D721Med (cell line): ENCODE results near the gene SLC39A11.

ENCODE experiments used
- DNase-seq: peaks from one replicate; pipeline ENCODE4 v3.0.0; 2011; ENCODE audit warnings: low spot score; ENCODE audit not compliant: insufficient read length
- FAIRE-seq: peaks from 2 replicates; lab custom pipeline; 2011; peaks lifted over from hg19 to GRCh38; lab: Jason Lieb, UNC
- CTCF ChIP-seq: IDR thresholded peaks from 2 replicates; pipeline ENCODE4 v1.5.1; 2012; ENCODE audit warnings: mild to moderate bottlenecking, control low read depth; ENCODE audit not compliant: insufficient read depth; ENCODE audit errors: missing control alignments

Gene SLC39A11

DNA sequence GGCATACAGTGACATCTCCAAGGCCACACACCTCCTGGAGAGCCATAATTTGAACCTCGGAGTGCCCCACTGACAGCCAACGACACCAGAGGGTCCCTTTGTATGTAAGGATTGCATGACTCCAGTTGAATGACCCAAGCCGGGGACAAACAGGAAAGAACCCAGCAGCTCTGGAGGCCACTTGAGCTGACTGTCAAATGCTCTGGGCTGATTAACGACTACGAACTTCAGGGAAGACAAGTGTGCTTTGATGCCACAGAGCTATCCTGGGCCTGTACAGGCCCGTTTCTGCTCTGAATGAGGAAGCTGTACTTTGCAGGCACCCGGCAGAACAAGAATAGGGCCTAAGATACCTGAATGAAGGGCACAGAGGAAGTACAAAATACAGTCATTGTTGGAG, 404.6 kb downstream of the SLC39A11 start:
- no peak for FAIRE-seq
- DNase-seq = no peak

GRCh38 chr17:72684405-72685020, 408.0 kb downstream of the SLC39A11 start:
- no peak for TF ChIP-seq CTCF
- FAIRE-seq (no peak), DNase-seq (no peak)

More for the DNA sequence above, 404.6 kb downstream of the SLC39A11 start:
- TF ChIP-seq CTCF = no peak

GRCh38 chr17:72683506-72684404, 408.7 kb downstream of the SLC39A11 start:
- DNase-seq = no peak
- no peak for FAIRE-seq
- no peak for TF ChIP-seq CTCF

DNA sequence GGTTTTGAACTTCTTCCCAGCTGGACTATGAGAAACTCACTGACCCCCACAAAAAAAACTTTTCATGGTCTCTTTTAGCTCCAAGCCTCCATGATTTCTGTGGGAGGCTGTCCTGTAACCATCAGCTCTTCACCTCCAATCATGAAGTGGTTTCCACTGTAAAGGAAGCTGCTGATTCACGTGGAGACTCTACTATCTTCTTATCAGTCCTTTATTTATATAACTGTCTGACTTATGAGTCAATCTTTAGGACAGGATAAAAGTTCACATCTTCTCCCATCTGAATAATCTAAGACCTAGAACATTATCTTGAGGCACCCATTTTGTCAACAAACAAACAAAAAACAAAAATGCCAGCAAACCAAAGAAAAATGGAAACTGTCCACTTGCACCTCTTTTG, 409.9 kb downstream of the SLC39A11 start:
- DNase-seq = no peak
- FAIRE-seq = no peak
- TF ChIP-seq CTCF = no peak

- no peak for TF ChIP-seq CTCF
- no peak for FAIRE-seq
- DNase-seq = no peak
These were observed 410.6 kb downstream of the SLC39A11 start for GRCh38 chr17:72681844-72682243.

DNA sequence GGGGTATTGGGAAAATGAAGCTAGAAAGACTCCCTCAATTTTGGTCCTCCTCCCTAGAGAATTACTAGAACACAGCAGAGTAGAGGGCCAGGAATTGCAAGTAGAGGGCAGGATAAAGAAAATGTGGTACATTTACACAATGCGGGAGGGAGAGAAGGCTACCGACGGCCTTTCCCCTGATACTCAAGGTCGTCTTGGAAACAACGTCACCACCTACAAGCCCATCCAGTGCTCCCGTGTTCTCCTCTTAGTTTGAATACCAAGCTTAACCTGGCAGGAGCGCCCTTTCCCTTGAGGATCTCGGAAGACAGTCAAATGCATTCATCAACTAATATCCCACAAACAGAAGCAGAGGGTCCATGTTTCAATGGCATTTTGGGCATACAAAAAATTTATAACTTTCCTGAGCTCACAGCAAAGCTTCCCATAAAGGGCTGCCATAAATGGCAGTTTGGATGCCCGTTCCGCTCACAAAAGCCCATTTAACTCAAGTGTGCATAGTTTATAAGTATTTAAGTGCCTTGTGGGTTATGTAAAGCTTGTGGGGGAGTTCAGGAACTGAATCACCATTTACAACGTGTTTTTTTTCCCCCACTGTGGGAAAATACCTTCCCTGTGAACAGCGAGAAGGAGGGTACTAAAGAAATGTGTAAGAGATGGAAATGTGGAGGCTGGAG, 414.6 kb downstream of the SLC39A11 start:
- DNase-seq (no peak), FAIRE-seq (no peak)
- no peak for TF ChIP-seq CTCF
